Hematopoietic multipotent progenitor cell (in vitro differentiated cells): ENCODE measurements around the gene GAL3ST2. TPM values are rescaled to one million over a fixed set of nuclear protein-coding genes. Genes with fewer than 3 reads are reported as not detected.
A peak's percentile ranks its signal among the peaks of the same experiment; 100 is the strongest.
"Not testable (repeated sequence)": the region's sequence is repeated elsewhere in the genome, so short reads cannot be mapped to it uniquely, and the experiment has no call there.

Source experiments
- DNase-seq, 3 donors: peaks; one replicate each; pipeline ENCODE4 v3.0.0-alpha.2; 2011 to 2015; ENCODE audit warnings: low read depth in 2 of 3, low spot score in 2 of 3
- total RNA-seq: library from RNA; depleted of rRNA; stranded (reverse); fragments of >200 nt; gene quantifications from one replicate; pipeline ENCODE4 v1.2.3, GENCODE V29; 2012

Gene GAL3ST2
- total RNA-seq: 3.8 TPM

DNA sequence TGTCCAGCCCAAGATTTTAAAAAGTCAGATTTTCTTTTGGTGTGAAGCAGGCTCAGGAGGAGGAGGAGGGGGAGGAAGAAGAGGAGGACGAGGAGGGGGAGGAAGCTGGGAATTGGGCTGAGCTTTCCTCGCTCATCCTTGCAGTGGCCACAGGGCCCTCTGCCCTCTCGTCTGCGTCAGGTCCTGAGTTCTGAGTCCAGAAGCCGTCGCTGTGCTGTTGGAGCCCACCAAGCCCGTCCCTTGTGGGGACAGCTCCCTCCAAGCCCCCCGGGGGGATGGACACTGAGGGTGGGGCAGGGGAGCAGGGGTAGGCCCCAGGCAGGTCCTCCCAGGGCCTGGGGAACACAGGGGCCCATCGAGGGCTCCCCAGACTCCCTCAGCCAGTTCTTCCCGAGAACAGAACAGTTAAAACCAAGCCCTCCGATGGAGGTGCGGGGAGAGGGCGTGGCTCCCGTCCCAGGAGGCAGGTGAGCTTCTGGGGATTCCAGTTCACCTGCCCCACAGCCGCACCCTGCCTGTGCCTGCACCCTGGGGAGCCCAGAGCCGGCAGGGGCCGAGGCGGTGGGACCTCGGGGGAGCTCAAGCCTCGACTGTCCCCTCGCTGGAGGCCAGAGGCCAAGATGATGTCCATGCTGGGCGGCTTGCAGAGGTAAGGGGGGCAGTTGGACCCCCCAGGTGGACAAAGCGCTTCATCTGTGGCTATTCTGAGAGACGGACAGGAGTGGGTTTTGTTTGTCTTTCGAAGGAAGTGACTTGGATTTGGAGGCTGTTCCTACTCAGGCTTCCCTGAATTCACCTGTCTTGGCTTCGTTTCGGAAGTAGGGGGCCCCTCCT, at the start of gene GAL3ST2:
TSS of gene GAL3ST2 (plus strand) at position 487 of the 834 bp plus-strand sequence. CDS start at position 621, 134 bp downstream.
- DNase-seq: no peak

DNA sequence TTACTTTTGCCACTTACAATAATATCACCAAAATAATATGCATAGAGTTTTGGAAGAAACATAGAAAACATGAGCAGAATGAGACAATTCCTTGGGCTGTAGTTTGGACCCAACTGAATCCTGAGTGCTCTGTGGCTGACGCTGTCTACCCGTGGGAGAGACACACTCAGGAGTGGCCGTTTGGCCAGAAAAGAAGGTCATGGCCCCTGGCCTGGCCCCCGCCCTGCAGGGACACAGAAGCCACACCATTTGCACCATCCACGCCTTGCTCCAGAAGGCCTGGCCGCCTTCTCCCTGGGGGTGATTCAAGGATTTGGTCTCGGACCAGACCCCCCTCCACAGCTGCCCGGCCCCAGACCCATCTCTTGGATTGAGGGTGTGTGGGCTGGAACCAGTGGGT, 48.6 kb upstream of the GAL3ST2 start:
- DNase-seq: no peak

DNA sequence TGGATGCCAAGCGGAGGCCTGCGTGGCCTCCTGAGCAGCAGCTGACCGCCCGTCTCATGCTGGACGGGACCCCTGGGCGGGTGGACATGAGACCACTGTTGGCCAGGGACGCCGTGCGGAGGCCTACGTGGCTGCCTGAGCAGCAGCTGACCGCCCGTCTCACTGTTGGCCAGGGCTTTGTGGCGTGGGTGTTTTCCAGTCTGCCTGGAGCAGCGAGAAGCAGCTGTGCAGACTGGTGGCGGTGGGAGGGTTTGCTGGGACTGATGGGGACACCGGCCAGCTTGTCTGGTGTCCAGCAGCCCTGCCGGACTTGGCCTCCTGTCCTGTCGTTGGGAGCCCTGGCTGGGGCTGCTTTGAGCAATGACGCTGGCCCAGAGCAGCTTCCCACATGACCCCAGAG, 48.0 kb upstream of the GAL3ST2 start:
- DNase-seq: no peak

DNA sequence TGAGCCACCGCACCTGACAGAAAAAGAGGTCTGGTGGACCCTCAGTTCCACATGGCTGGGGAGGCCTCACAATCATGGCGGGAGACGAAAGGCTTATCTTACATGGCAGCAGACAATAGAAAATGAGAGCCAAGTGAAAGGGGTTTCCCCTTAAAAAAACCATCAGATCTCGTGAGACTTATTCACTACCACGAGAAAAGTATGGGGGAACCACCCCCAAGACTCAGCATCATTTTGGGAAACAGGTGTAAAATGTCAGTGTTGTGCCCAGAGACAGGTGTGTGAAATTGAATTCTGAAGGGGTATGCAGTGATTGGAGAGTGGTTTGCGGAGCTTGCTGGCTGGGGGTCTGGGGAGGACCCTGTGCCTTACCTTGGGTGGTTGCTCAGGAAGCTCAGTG, 46.8 kb upstream of the GAL3ST2 start:
- DNase-seq: no peak

DNA sequence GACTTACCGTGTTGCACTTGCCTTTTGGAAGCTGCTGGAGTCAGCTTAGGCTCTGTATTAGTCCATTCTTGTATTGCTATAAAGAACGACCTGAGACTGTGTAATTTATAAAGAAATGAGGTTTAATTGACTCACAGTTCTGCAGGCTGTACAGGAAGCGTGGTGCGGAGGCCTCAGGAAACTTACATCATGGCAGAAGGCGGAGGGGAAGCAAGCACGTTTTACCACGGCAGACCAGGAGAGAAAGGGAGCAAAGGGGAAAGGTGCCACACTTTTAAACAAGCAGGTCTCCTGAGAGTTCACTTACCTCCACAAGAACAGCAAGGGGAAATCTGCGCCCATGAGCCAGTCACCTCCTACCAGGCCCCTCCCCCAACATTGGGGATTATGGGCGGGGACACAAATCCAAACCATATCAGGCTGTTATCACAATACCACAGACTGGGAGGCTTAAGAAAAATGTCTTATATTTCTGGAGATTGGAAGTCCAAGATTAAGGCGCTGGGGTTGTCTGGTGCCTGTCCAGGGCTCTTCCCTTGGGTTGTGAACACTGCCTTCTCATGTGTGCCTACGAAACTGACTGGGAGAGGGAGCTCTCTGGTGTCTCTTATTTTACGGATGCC, 45.8 kb upstream of the GAL3ST2 start:
- DNase-seq: peak in 1 of 3 donors; percentile 17

DNA sequence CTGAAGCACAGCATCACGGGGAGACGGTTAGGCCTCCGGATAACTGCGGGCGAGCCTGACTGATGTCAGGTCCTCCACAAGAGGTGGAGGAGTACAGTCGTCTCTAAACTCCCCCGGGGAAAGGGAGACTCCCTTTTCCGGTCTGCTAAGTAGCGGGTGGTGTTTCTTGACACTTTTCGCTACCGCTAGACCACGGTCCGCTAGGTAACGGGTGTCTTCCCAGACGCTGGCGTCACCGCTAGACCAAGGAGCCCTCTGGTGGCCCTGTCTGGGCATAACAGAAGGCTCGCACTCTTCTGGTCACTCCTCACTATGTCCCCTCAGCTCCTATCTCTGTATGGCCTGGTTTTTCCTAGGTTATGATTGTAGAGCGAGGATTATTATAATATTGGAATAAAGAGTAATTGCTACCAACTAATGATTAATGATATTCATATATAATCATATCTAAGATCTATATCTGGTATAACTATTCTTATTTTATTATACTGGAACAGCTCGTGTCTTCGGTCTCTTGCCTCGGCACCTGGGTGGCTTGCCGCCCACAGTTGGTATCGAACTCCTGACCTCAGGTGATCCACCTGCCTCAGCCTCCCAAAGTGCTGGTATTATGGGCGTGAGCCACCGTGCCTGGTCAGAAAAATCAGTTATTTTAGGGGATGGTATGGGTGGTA, 44.0 kb upstream of the GAL3ST2 start:
- DNase-seq: peak in 2 of 3 donors; percentile 41 to 55

DNA sequence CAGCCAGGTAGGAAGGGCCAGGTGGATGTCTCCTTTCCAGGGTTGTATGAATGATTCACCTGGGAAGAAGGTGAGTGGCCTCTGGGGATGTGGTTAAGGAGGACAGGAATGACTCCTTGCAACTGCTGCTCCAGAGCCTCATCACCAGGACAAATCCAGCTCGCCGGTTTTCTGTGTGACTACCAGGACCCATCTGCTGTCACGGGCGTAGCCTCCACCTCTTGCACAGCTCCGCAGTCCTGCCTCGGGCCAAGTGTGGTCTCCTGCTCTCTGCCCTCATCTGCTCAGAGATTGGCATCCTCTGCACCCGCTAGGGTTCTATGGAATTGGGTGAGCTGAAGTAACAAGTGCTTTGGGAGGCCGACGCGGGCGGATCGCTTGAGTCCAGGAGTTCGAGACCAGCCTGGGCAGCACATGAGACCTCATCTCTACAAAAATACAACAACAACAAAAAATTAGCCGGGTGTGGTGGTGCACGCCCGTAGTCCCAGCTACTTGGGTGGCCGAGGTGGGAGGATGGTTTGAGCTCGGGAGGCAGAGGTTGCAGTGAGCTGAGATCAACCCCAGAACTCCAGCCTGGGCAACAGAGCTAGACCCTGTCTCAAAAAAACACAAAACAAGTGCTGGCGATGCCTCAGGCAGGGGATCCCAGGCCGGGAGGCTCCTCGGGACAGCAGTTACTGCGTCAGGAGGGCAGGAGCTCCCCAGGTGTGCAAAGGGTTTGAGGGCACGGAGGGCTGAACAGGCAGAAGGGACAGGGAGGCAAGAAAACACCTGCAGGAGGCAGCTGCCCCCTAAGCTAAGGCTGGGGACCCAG, 43.0 kb upstream of the GAL3ST2 start:
- DNase-seq: no peak

DNA sequence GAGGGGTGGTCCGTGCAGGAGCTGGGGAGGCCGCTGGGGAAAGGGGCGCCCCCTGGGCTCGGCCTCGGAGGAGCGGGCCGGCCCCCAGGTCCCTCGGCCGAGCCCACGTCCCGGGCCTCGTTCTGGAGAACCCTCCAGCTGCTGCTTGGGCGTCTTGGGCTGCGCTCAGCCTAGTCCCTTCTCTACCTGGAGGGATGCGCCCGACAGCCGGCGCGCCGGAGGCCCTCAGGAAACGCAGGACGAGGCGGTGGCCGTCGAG, 42.5 kb upstream of the GAL3ST2 start:
- DNase-seq: no peak

DNA sequence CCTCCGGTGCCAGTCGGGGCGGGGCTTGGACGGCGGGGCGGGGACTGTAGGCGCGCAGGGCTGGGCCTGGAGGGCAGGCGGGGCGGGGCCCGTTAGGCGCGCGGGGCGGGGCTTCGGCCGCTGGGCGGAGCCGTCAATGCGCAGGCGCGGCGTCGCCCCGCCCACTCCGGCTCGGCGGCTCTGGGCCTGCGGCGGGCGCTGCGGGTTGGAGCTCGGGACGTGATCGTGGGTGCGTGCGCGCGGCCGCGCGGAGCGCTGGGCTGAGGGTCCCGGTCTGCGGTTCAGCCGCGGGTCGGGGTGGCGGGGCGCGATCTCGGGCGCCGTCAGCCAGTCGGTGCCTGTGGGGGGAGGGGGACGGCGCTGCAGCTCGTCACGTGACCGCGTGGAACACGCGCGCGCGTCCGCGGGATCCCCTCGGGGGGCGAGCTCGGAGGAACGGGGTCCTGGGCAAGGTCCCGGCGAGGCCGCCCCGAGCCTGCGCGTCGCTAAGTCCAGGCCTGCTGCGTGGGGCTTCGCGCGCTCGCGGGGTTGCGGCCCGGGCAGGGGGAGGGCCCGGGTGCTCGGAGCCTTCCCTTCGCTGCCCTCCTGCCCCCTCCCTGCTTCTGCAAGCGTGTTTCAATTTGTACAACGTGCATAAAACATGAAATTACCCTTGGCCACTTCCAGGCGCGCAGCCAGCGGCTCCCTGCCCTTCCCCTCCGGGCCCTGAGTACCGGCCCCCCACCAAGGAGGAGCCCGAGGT, 42.0 kb upstream of the GAL3ST2 start, which contains the start of gene D2HGDH:
TSS of gene D2HGDH (plus strand) at position 164 of the 742 bp plus-strand sequence. CDS start 595 bp downstream, outside the sequence.
- peak; percentile 81 to 90 (median 84) for DNase-seq

DNA sequence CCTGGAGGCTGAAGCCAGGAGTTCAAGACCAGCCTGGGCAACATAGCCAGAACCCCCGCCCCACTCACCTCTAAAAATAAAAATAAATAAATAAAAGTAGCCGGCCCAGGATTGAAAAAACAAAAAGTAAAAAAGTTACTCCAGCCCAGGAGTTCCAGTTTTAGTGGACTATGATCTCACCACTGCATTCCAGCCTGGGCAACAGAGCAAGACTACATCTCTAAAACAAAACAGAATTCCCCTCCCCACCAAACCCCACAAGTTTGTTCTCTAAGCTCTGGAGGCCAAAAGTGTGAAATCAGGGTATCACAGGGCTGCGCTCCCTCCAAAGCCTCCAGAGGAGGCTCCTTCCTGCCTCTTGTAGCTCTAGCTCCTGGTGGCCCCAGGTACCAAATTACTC, 40.5 kb upstream of the GAL3ST2 start:
- no peak for DNase-seq

DNA sequence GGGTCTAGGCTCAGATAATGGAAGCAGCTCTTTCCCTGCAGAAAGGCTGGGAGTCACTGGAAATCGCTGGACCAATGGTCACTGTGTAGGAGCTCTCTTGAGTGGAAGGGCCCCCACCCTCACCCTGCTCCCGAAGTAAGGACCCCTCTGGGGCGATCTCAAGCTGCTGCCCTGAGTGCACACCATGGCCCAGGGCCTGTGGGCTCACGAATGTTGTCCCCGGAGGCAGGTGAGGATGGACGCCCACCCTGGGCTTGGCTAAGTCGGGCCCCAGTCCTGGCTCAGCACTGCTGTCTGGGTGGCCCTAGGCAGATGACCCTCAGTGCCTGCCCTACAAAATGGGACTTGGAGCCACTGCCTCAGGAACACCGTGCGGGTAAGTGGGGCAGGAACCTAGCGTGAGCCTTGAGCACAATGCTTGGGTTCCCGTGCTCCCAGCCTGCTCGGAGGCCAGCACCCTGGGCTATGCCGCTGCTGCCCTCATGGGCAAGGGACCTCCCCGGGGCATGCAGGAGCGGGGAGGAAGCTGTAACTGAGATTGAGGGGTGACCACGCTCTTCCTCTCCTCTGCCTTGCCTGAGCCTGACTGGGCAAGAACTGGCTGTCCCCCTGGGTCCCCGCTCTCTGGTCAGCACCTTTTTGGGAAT, 38.5 kb upstream of the GAL3ST2 start:
- DNase-seq: no peak

DNA sequence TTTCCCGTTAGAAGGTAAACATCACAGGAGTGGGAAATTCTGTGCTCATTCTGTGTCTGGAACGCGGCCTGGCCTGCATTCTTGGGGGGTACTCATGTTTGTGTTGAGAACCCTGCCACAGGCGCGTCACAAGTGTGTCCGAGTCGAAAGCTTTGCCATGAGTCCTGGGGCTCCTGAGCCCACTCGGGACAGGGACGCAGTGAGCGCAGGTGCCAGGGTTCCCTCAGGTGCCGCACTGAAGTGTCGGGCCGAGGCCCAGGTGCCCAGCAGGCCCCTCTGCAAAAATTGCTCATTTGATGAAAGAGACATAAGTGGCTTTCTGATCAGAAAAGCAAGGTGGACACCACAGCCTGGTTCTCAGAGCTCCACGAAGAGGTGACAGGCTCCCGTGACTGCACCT, 37.4 kb upstream of the GAL3ST2 start:
- no peak for DNase-seq

DNA sequence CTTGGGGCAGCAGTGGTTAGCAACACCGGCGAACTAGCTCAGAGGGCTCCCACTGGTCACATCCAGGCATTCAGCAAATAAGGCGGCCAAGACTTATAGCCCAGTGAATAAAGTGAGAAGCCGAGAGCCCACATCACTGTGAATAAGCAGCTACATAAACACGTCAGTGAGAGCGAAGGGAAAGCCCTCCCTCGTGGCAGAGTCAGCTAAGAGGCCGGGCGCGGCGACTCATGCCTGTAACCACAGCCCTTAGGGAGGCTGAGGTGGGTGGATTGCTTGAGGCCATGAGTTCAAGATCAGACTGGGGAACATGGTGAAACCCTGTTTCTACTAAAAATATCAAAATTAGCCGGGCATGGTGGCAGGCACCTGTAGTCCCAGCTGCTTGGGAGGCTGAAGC, 37.0 kb upstream of the GAL3ST2 start:
- DNase-seq: peak in 2 of 3 donors; percentile 9 to 17

DNA sequence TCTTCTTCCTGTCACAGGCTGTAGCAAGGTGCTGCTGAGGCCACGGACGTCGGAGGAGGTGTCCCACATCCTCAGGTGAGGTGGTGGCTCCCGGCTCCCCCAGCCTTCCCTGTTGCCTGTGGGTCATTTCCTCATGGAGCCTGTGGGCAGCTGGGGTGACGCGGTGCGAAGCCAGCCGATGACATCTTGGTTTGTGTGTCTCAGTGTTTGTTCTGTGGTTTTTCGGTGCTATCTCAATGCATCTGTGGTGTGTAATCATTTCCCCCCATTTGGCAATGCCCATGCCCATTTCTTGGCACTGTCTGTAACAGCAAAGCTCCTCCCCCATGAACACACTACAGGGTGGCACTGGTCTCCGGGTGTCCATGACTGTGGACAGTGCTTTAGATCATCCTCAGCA, 35.6 kb upstream of the GAL3ST2 start:
- DNase-seq: peak in 2 of 3 donors; percentile 65 to 78

DNA sequence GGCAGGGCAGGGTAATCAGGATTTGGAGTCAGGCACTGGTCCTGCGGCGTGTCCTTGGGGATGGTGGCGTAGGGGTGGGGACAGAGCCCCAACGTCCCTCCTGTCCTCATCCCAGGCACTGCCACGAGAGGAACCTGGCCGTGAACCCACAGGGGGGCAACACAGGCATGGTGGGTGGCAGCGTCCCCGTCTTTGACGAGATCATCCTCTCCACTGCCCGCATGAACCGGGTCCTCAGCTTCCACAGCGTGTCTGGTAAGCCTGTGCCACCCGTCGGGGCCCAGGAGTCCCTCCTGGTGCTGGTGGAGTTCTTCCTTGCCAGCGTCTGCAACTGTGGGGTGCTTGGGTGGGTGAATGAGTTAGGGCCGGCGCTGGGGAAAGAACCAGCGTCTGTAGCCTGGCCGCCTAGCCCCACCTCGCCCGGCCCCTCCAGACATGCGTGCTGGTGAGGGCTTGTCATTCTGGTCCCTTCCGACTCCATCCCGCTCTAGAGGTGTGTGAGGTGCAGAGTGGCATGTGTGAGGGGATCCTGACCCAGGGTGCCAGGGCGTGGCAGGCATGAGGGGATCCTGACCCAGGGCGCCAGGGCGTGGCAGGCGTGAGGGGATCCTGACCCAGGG, 34.2 kb upstream of the GAL3ST2 start:
- no peak for DNase-seq

DNA sequence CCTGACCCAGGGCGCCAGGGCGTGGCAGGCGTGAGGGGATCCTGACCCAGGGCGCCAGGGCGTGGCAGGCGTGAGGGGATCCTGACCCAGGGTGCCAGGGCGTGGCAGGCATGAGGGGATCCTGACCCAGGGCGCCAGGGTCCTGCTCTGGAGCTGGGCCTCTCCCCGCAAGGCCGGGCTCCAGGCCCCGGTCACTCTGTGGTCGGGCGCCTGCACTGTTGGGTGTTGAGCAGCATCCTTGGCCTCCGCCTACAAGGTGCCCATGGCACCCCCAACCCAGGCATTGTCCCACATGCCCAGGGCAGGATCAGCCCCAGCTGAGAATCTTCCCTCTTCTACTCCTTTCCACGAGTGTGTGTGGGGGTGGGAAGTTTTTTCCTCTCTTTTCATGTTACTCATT, 33.6 kb upstream of the GAL3ST2 start:
- not testable (repeated sequence) for DNase-seq

DNA sequence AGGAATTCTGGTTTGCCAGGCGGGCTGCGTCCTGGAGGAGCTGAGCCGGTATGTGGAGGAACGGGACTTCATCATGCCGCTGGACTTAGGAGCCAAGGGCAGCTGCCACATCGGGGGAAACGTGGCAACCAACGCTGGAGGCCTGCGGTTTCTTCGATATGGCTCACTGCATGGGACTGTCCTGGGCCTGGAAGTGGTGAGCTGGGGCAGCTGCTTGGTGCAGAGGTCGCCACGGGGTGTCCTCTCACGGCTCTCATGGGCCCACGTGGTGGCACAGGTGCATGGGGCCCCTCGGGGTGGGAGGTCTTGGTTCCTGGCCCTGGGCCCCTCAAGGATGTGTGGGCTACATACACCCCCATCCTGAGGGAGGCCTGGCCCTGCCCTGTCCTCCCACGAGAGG, 33.0 kb upstream of the GAL3ST2 start:
- DNase-seq: no peak

DNA sequence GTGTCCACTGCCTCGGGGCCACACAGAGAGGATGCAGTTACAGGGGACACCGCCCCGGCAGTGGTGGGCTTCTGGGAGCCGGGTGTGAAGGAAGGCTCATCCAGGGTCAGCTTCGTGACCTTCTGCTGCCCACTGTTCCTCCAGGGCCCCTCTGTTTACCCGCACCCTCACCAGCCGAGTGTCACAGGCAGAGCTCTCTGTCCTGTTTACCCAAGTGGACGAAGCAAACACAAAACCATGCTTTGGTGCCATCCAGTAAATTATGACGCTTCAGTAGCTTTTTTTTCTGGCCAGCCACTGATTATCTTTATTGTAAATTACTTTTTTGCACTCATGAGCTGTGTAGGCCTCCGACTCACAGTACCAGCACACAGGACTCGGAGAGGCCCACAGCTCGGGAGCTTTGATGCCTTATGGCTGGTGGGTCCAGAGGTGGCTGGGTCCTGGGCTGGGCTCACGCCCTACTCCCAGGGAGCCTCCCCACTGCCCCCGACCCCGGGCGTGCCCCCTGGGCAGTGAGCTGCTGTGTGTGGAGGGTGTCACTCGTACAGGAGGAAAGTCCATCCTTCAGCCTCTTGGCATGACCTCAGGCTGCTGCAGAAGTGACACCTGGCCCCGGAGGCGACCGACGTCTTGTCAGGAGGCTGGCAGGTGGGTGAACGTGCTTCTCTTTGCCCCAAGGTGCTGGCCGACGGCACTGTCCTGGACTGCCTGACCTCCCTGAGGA, 32.4 kb upstream of the GAL3ST2 start:
- DNase-seq: no peak

DNA sequence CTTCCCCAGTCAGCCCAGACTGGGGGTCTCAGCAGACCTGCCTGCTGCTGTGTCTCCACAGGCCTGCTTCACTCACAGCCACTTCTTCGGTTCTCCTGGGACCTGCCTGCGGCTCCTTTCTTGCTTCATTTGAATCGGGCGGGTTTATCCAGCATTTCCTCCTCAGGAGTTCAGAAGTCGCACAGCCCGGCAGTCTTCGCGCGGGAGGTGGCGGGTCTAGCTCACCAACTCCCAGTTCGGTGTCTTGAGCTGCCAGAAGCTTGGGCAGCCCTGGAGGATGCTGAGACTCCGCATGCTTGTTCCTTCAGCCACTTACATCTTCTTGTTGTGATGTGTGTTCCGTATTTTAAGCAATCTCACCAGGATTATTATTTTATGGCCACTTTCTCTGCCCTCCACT, 31.3 kb upstream of the GAL3ST2 start:
- DNase-seq: no peak
